Thyroid gland (tissue), 4 donors: Measurements from ENCODE around the gene AIF1. TPM values are rescaled to one million over a fixed set of nuclear protein-coding genes. Genes with fewer than 3 reads are reported as not detected.

Experiments used
- DNase-seq, 2 donors: peaks; one replicate each; pipeline ENCODE4 v3.0.0-alpha.2; 2019
- H3K27ac ChIP-seq, 3 donors: fragments of 200-600 bp; sonication (generic); 1 replicate in 2 of 3; 2 replicates in 1 of 3; pipeline ENCODE4 v1.5.1; 2016 to 2019; ENCODE audit warnings: mild to moderate bottlenecking in 1 of 3, moderate library complexity in 1 of 3
- H3K27me3 ChIP-seq: fragments of 200-600 bp; sonication (generic); one replicate; pipeline ENCODE4 v1.5.1; 2019
- H3K36me3 ChIP-seq, 2 donors: fragments of 200-600 bp; sonication (generic); one replicate each; pipeline ENCODE4 v1.5.1; 2016 to 2019
- H3K4me1 ChIP-seq, 2 donors: fragments of 200-600 bp; sonication (generic); one replicate each; pipeline ENCODE4 v1.5.1; 2017 to 2019
- H3K4me3 ChIP-seq, 3 donors: fragments of 200-600 bp; sonication (generic); replicated peaks in 1 of 3; 1 replicate in 2 of 3; 2 replicates in 1 of 3; pipeline ENCODE4 v1.5.1; 2016; ENCODE audit warnings: mild to moderate bottlenecking in 1 of 3
- H3K9me3 ChIP-seq: fragments of 200-600 bp; sonication (generic); one replicate; pipeline ENCODE4 v1.5.1; 2017
- POLR2A ChIP-seq, 2 donors: fragments of 450-650 bp; IDR thresholded peaks; one replicate each; pipeline ENCODE4 v1.6.1; 2017; ENCODE audit warnings: antibody characterized with exemption in 2 of 2, mild to moderate bottlenecking in 2 of 2, moderate library complexity in 1 of 2
- WGBS, 2 donors: methylation state at CpG; one replicate each; pipeline ENCODE4 v1.1.5; 2017; 5-methylcytosine and 5-hydroxymethylcytosine counted together
- intact Hi-C: fragments of 100-400 bp; cut with DNase I; formaldehyde crosslinking; loops from one replicate; pipeline ENCODE4 v1.15.1; 2023
- total RNA-seq, 4 donors: library from RNA; depleted of rRNA; stranded (reverse); fragments of >200 nt; gene quantifications; one replicate each; pipeline ENCODE4 v1.2.3, GENCODE V29; 2016
- TF ChIP-seq, protein P1 (sequence below), 6 experiments: fragments of 200-600 bp in 3 of 6; fragments of 450-650 bp in 3 of 6; sonication (generic) in 3 of 6; IDR thresholded peaks; one replicate each; pipeline ENCODE4 v1.5.1; 2016 to 2019; ENCODE audit warnings: antibody characterized with exemption in 6 of 6, mild to moderate bottlenecking in 2 of 6, inconsistent platforms in 1 of 6, moderate library complexity in 1 of 6

The AIF1 gene
- total RNA-seq, 4 donors from 2014 or later: 8.1 to 37.8 (median 17.6) TPM

- Histone ChIP-seq H3K4me1 (peaks cover 10 to 12% of the 10 kb centered on the region in 2 donors), H3K9me3 (no peaks in the 10 kb centered on the region), H3K27me3 (no peaks in the 10 kb centered on the region), H3K27ac (peak overlapping the region in 2 of 3 donors; percentile 10 to 83), H3K36me3 (no peaks in the 10 kb centered on the region), H3K4me3 (peak overlapping the region; percentile 58 to 91 (median 73))
- intact Hi-C loops: loop anchor here (2.0 kb wide), 1 partner anchor 27 kb away; no protein-coding TSS in a partner anchor
- TF ChIP-seq, protein P1, sequence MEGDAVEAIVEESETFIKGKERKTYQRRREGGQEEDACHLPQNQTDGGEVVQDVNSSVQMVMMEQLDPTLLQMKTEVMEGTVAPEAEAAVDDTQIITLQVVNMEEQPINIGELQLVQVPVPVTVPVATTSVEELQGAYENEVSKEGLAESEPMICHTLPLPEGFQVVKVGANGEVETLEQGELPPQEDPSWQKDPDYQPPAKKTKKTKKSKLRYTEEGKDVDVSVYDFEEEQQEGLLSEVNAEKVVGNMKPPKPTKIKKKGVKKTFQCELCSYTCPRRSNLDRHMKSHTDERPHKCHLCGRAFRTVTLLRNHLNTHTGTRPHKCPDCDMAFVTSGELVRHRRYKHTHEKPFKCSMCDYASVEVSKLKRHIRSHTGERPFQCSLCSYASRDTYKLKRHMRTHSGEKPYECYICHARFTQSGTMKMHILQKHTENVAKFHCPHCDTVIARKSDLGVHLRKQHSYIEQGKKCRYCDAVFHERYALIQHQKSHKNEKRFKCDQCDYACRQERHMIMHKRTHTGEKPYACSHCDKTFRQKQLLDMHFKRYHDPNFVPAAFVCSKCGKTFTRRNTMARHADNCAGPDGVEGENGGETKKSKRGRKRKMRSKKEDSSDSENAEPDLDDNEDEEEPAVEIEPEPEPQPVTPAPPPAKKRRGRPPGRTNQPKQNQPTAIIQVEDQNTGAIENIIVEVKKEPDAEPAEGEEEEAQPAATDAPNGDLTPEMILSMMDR (IDR thresholded peaks at IDR 0.05): no peak
- TF ChIP-seq POLR2A (IDR thresholded peaks at IDR 0.05): no peak
- WGBS, 2 donors: 17 to 24% methylated on average over 20 to 21 of the region's 21 CpGs
- peak in 1 of 2 donors; percentile 22 for DNase-seq
Measured at GRCh38 chr6:31581434-31582229, 33.4 kb upstream of the AIF1 start.

DNA sequence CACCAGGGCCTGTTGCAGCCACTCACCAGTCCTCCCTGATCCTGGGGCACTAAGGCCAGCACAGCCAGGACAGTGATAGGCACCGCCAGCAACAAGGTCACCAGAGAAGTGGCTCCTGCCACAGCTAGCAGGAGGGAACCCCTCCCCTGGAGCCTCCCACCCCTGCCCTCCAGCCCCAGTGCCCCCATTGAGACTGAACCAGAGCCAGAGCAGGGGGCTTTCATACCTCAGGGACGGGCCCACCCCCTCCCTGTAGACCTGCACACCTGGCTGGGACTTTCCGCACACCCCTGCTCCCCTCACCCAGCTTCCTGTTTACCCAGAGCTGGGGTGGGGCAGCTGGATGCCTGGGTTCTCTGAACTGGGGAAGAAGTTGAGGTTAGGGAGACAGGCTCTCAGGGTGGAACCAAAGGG, 32.8 kb upstream of the AIF1 start, which contains the start of gene LTB:
Gene LTB (minus strand): TSS at position 195 of the 414 bp plus-strand sequence. CDS start 7 bp downstream, at position 188.
- Histone ChIP-seq H3K36me3 (no peaks in the 10 kb centered on the region), H3K4me3 (peak within 1 kb of the TSS; percentile 58 to 91 (median 73)), H3K9me3 (no peaks in the 10 kb centered on the region), H3K27me3 (no peaks in the 10 kb centered on the region), H3K27ac (peak within 1 kb of the TSS in 2 of 3 donors; percentile 10 to 83), H3K4me1 (peaks cover 10 to 12% of the 10 kb centered on the region in 2 donors)
- no peak for DNase-seq
- no peak for TF ChIP-seq POLR2A (IDR thresholded peaks at IDR 0.05)
- TF ChIP-seq, protein P1 (IDR thresholded peaks at IDR 0.05): no peak
- intact Hi-C loops: loop anchor here (2.0 kb wide), 1 partner anchor 27 kb away; no protein-coding TSS in a partner anchor
- 74 to 100% methylated on average over 1 to 3 of the region's 3 CpGs for WGBS, 2 donors

DNA sequence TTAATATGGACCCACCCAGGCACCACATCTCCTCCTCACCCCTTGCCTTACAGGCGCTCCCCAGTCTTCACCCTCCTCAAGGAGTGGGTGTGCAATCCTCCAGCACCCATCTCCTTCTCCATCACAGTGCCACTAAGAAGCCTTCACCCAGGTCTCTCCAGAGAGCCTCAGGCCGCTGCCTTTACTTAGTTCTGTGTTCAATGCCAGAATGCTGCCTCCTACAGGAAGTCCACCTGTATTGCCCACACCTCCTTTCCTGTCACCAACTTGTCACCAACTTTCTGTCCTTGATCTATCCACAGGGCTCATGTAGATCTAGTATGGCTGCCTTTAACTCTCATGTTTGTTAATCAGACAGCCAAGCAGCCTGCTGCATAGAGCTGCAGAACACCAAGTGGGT, 29.5 kb upstream of the AIF1 start:
- no peaks in the 10 kb centered on the region for H3K36me3 ChIP-seq
- 52 to 57% methylated on average over 2 of the region's 2 CpGs for WGBS, 2 donors
- intact Hi-C loops: no loop called here
- no peaks in the 10 kb centered on the region for H3K27me3 ChIP-seq
- H3K9me3 ChIP-seq: no peaks in the 10 kb centered on the region
- H3K4me1 ChIP-seq: peaks cover 10 to 12% of the 10 kb centered on the region in 2 donors
- H3K27ac ChIP-seq: no peak overlapping the region
- TF ChIP-seq, protein P1 (IDR thresholded peaks at IDR 0.05): no peak
- TF ChIP-seq POLR2A (IDR thresholded peaks at IDR 0.05): no peak
- H3K4me3 ChIP-seq: no peak overlapping the region
- no peak for DNase-seq

- Histone ChIP-seq H3K27ac (no peak within 1 kb of the TSS), H3K4me1 (peaks cover 7 to 12% of the 10 kb centered on the region in 2 donors), H3K36me3 (no peaks in the 10 kb centered on the region), H3K4me3 (no peak within 1 kb of the TSS), H3K9me3 (no peaks in the 10 kb centered on the region), H3K27me3 (no peaks in the 10 kb centered on the region)
- intact Hi-C loops: no loop called here
- TF ChIP-seq POLR2A (IDR thresholded peaks at IDR 0.05): no peak
- TF ChIP-seq, protein P1 (IDR thresholded peaks at IDR 0.05): no peak
- no peak for DNase-seq
- 71 to 75% methylated on average over 1 of the region's 1 CpG for WGBS, 2 donors
Measured at GRCh38 chr6:31586008-31586407, 29.0 kb upstream of the AIF1 start, which contains the start of gene LST1. Gene LST1, plus strand, starts transcription at chr6:31586277. Its CDS starts 1,023 bp downstream, at chr6:31587300.
